ENCODE data around the gene ITGA11.

The ITGA11 gene

DNA sequence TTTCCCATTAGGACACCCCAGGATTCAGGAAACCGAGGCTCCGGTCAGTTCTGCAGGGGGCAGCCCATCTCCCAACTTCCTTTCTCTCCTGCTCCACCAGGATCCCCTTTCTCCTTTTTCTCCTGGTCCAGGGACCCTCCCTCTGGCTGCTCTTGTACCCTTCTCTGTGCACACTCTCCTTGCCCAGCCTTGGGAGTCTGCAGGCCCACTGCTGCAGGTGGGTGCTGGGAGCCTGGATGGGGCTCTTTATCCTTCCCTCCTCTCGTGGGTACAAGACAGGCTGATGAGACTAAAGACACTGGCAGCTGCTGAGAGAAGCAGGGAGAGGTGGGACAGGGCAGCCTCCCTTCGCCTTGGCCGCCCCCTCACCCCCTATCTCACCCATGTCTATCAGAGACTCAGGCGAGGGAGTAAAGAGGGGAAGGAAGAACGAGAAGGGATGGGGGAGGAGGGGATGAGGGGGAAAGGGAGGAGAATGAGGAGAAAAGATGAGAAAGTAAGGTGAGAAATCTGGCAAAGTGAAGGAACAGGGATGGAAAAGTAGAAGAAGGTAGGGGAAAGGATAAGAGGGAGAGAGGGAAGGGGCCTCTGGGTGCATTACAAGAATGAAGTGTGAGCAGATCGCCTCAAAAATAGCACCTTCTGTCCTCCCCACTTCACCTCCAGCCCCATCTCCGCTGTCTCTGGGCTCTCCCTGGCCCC is 45.2 kb downstream of the ITGA11 start:
- no peak for DNase-seq

- no peak for DNase-seq
These were observed 46.0 kb downstream of the ITGA11 start for GRCh38 chr15:68385671-68386586.

- no peak for DNase-seq
These were observed 46.8 kb downstream of the ITGA11 start for GRCh38 chr15:68385240-68385561.

DNA sequence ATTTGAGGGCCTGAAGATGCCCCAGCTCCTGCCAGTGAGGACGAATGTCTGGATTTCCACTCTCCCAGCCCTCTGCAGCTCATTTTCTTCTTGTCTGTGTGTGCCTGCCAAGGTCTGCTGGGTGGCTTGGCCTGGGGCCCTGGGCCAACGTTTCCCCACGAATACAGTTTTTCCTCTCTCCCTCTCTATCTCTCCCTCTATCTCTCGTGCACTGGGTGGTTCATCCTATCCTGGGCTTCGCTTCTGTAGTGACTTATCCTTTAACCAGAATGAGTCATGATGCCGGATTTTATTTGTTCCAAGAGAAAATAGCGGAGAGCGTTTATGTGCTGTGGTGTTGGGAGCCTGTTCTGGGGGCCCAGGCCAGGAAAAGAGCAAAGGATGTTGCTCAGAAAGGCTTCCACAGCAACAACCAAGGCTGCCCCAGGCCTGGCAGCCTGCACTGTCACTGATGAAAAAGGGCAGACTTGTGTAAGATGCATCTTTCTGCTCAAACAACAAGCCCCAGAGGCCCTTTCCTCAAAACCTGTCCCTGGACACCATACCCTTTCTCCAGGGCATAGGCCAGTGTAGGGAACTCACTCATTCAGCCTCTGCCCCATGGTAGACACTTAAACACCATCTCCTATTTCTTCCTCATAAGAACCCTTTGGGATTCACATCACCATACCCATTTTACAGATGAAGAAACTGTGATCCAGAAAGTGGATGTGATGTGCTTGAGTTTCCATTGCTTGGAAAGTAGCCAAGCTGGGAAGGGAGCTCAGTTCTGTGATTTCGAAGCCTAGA is 47.3 kb downstream of the ITGA11 start:
- no peak for DNase-seq

GRCh38 chr15:68383161-68384074 is 48.5 kb downstream of the ITGA11 start:
- peak; percentile 46 for DNase-seq

DNA sequence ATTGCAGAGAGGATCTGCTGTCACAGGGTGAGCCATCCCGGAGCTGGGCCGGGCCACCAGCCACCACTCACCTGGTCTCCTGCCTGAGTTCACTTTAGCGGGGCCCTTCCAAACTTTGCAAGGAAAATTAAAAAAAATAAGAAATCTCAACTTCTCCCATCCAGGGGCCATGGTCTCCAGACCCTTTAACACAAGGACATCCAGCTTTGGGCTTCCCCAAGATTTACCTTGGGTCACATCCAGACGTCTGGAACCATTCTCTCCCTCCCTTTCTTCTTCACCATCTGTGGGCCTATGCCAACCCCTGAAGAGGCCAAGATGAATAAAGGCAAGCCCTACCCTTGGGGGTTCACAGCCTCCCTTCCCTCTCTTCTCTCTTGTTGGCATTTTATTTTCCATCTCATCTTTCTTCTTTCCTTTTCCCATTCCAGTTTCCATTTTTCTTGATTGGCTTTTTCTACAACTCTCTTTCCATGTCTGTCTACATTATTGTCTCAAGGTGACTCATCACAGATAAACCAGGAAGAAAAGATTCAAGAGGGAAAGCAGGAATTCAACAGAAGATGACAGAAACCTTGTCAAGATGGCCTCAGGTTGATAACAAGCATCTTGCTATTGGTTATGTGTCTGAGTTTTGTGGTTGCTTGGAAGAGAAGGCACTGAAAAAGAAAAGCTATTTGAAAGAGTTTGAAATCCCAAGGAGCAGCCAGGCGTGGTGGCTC is 49.5 kb downstream of the ITGA11 start:
- no peak for DNase-seq

DNA sequence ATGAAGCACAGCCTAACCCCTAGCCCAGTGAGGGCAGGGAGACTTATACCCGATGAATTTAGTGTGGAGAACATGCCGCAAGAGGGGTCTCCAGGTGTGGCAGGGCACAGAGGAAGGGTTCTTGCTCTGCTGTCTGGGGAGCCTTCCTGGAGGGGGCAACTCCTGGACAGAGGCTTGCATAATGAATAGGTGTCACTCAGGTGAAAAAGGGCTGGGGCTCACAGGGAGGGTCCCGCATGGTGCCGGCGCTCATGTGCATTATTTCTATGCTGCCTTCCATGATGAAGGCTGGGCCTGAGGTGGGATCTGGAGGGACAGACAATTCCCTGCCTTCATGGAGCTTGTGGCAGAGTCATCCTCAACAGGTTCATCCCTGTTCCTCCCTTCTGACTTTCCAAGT is 51.5 kb downstream of the ITGA11 start:
- DNase-seq = no peak

- no peak for DNase-seq
These were observed 52.1 kb downstream of the ITGA11 start for GRCh38 chr15:68379759-68380290.

GRCh38 chr15:68379058-68379758 is 52.8 kb downstream of the ITGA11 start:
- no peak for DNase-seq

DNA sequence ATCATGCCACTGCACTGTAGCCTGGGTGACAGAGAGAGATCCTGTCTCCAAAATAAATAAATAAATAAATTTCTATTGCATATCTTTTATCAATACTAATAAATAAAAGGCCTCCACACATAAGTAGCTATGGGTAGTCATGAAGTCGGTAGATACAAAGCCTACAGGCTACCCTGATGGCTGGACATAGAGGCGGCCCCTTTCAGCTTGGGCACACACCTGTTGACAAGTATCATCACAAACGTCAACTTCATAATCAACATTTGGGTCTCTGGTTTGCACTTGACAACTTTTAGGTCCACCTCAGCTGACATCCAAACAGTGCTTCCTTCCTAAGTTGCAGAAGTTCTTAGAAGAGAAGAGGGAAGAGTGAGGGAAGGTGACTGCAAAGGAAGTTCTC is 53.4 kb downstream of the ITGA11 start:
- no peak for DNase-seq

DNA sequence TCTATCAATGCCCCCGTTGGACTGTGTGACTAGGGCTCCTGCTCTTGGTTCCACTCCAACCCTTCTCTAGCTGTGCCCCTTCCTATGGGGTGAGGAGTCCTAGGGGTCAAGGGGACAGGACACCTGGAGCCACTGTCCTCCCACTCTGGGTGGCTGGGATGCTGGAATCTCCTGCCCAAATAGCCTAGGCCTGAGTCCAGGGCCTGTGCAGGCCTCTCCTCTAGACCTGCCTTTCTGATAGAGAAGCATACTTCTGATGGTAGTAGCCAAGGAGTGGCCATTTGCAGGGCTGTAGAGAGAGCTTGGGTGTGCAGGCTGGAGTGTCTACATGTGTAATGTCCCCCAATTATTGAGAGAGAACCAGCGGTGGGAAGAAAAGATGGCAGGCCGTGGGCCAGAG is 54.2 kb downstream of the ITGA11 start:
- no peak for DNase-seq

GRCh38 chr15:68376447-68377060 is 55.4 kb downstream of the ITGA11 start:
- DNase-seq = no peak

DNA sequence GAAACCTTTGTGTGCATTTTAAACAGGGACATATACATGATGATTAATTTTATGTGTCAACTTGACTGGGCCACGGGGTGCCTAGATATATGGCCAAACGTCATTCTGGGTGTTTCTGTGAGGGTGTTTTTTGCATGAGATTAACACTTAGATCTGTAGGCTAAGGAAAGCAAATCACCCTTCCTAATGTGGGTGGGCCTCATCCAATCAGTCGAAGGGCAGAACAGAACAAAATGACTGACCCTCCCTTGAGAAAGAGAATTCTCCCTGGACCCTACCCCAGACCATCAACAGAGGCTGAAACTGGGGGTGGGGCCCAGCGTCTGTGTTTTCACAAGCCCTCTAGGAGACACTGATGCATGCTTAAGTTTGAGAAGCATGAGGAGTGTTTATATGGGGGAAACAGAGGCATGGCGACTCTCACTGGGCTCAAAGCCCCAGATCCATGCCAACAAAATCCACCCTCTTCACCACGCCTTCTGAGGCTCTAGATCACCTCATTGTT is 56.2 kb downstream of the ITGA11 start:
- no peak for DNase-seq

DNA sequence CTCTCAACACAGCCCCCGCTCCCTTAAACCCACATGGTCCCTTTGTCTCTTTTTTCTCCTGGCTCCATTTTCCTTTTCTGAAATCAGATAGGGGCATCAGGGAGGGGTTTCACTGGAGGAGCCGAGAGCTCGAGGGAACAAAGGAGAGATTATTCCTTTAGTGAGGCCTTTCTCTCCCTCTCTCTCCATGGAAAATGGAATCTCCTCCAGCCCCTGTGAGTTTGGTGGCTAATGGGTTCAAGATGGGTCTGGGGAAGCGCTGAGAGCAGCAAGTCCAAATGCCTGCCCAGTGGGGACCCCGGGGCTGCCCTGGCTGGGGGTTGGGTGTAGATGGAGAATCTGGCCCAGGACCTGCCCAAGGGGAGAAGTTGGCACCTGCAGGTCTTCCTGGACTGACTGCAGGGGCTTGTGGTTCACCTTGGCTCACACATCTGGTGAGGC is 56.8 kb downstream of the ITGA11 start:
- no peak for DNase-seq

DNA sequence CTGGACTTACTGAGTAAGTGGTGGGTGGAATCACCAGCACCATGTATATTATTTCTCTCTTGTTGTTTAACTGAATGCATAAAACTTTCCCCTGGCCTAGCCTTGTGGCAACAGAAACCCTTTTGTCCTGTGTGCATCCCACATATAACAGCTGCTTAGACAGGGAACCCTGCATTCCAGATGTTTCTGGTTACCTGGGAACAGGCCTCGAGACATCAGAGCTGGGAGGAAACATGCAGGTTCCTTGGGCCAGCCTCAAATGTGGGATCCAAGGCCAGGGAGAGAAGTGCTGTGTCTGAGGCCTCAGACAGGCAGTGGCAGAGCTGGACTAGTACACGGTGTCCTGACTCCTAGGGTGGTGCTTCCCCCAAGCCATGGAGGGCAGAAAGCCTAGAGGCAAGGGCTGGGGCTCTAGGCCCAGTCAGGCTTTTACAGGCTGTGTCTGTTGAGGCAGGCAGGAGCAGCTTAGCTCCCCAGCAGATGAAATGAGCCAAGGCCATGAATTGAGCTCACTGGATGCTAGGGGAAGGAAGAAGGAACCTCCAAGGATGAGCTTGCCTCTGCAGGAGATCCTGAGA is 57.7 kb downstream of the ITGA11 start:
- no peak for DNase-seq

DNA sequence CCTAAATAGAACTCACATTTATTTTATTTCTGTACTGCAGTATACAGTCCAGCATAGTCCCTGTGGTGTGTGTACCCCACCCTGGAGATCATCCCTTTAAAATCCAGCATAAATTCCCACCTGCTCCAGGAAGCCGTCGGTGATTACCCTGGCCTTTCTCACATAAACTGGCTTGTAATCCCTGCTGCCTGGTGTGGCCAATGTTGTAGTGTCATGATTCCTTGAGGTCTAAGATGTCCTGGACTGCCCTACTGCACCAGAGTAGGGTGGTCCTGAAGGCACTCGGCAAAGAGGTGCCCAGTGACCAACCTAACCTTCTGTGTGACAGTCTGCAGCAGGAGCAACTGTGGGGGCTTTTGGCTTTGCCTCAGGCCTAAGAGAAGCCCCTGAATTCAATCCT is 58.9 kb downstream of the ITGA11 start:
- DNase-seq = no peak

DNA sequence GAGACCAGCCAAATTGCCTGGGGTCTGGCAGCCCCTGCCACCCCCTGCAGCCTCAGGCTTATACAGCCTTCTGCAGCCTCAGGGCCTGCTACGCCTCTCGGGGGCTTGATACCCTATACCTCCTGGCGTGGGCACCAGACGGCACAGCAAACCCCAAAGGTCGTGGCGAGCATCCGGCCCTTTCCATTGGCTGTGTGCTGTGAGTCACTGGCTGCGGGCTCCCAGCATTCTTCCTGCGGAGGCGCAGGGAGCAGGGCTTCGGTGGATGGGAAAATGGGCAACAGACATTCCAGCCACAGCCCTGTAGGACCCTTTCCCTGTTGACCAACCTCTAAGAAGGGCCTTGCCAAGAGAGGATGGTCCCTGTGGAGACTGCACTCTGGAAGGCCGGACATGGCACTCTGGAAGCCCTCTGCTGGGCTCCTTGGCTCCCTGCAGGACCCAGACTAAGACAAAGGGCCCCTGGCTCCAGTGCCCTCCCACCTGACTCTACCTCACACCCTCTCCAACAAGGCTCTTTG is 59.6 kb downstream of the ITGA11 start:
- DNase-seq = no peak

DNA sequence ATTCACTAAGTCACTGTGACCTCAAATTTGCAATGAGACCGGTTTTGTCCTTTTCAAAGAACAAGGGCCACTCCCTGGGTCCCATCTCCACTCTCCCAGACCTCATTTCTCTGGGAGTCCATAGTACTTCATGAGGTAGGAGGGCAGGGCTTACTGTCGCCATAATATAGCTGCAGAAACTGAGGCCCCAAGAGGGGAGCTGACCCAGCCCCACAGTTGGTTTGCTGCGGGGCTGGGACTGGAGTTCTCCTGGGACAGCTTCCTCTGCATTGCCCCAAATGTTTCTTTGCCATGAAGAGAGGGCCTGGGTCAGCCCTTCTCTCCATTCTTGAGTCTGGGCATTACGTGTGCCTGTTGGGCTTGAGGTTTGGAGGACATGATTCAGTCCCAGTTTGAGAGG is 60.1 kb downstream of the ITGA11 start:
- no peak for DNase-seq

DNA sequence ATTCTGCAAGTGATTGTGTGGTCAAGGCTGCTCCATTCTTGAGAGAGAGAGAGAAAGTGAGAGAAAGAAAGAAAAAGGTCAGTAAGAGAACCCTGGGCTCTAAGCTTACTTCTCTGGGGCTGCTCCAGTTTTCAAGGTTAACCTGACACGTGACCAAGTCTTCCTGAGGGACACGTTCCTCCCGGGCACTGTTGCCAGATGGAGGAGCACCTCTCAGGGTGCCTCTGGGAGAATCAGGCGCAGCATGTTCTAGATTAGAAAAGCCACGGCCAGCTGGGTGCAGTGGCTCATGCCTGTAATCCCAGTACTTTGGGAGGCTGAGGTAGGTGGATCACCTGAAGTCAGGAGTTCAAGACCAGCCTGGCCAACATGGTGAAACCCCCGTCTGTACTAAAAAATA is 60.8 kb downstream of the ITGA11 start:
- DNase-seq = no peak

GRCh38 chr15:68370768-68371151 is 61.2 kb downstream of the ITGA11 start:
- no peak for DNase-seq
